Measurements from ENCODE around the gene NXF1.

Gene NXF1

GRCh38 chr11:62841361-62842170, 36.3 kb upstream of the NXF1 start:
- TF ChIP-seq CTCF (IDR thresholded peaks at IDR 0.05; ENCODE audit: control insufficient read depth, insufficient read depth, low read depth, low read length, missing control alignments): no peak
- peak; percentile 100 for DNase-seq (ENCODE audit: low read depth)
- peak overlapping the region; percentile 38 for H3K4me3 ChIP-seq (ENCODE audit: control insufficient read depth, low read depth, low read length)

GRCh38 chr11:62840721-62841360, 35.6 kb upstream of the NXF1 start:
- peak; percentile 41 for DNase-seq (ENCODE audit: low read depth)
- peak overlapping the region; percentile 85 for H3K4me3 ChIP-seq (ENCODE audit: control insufficient read depth, low read depth, low read length)

GRCh38 chr11:62839050-62839945, 34.1 kb upstream of the NXF1 start, which contains the start of gene WDR74:
TSS of gene WDR74 (minus strand) at chr11:62839590. CDS start at chr11:62839570, 20 bp downstream.
- DNase-seq (ENCODE audit: low read depth): peak; percentile 51
- H3K4me3 ChIP-seq (ENCODE audit: control insufficient read depth, low read depth, low read length): peak within 1 kb of the TSS; percentile 85
- TF ChIP-seq CTCF (IDR thresholded peaks at IDR 0.05; ENCODE audit: control insufficient read depth, insufficient read depth, low read depth, low read length, missing control alignments): no peak

GRCh38 chr11:62835336-62835735, 30.1 kb upstream of the NXF1 start:
- no peak for TF ChIP-seq CTCF (IDR thresholded peaks at IDR 0.05; ENCODE audit: control insufficient read depth, insufficient read depth, low read depth, low read length, missing control alignments)
- H3K4me3 ChIP-seq (ENCODE audit: control insufficient read depth, low read depth, low read length): no peak overlapping the region
- no peak for DNase-seq (ENCODE audit: low read depth)

GRCh38 chr11:62832336-62833234, 27.3 kb upstream of the NXF1 start, which contains the start of gene TEX54:
TSS of gene TEX54 (minus strand) at chr11:62832841.
- H3K4me3 ChIP-seq (ENCODE audit: control insufficient read depth, low read depth, low read length): peak within 1 kb of the TSS; percentile 97
- no peak for DNase-seq (ENCODE audit: low read depth)
- no peak for TF ChIP-seq CTCF (IDR thresholded peaks at IDR 0.05; ENCODE audit: control insufficient read depth, insufficient read depth, low read depth, low read length, missing control alignments)

GRCh38 chr11:62831520-62832335, 26.5 kb upstream of the NXF1 start, which contains the start of gene STX5:
TSS of gene STX5 (minus strand) at chr11:62832051. CDS start at chr11:62831243, 808 bp downstream.
- H3K4me3 ChIP-seq (ENCODE audit: control insufficient read depth, low read depth, low read length): peak within 1 kb of the TSS; percentile 97
- peak; percentile 94 for DNase-seq (ENCODE audit: low read depth)
- TF ChIP-seq CTCF (IDR thresholded peaks at IDR 0.05; ENCODE audit: control insufficient read depth, insufficient read depth, low read depth, low read length, missing control alignments): no peak
